Fibroblast of pulmonary artery (primary cell): ENCODE data around the gene RNF150.

Experiments
- DNase-seq: peaks from one replicate; pipeline ENCODE4 v3.0.0-alpha.2; 2010; ENCODE audit warnings: low read depth
- H3K4me3 ChIP-seq: replicated peaks from 2 replicates; pipeline ENCODE4 v1.5.1; 2011; ENCODE audit warnings: low read depth, mild to moderate bottlenecking, control low read depth, low read length, moderate library complexity
- TF ChIP-seq, protein P1 (sequence below): IDR thresholded peaks from 2 replicates; pipeline ENCODE4 v1.5.1; 2011; ENCODE audit warnings: mild to moderate bottlenecking, control low read depth, low read length, inconsistent platforms; ENCODE audit errors: missing control alignments

RNF150 gene

GRCh38 chr4:141120036-141120593 lies 13.2 kb downstream of the RNF150 start:
- TF ChIP-seq, protein P1, sequence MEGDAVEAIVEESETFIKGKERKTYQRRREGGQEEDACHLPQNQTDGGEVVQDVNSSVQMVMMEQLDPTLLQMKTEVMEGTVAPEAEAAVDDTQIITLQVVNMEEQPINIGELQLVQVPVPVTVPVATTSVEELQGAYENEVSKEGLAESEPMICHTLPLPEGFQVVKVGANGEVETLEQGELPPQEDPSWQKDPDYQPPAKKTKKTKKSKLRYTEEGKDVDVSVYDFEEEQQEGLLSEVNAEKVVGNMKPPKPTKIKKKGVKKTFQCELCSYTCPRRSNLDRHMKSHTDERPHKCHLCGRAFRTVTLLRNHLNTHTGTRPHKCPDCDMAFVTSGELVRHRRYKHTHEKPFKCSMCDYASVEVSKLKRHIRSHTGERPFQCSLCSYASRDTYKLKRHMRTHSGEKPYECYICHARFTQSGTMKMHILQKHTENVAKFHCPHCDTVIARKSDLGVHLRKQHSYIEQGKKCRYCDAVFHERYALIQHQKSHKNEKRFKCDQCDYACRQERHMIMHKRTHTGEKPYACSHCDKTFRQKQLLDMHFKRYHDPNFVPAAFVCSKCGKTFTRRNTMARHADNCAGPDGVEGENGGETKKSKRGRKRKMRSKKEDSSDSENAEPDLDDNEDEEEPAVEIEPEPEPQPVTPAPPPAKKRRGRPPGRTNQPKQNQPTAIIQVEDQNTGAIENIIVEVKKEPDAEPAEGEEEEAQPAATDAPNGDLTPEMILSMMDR, result no peak
- H3K4me3 ChIP-seq, result no peak overlapping the region
- DNase-seq, result no peak

- TF ChIP-seq, protein P1, result no peak
- H3K4me3 ChIP-seq, result no peak overlapping the region
- DNase-seq, result no peak
Observed at GRCh38 chr4:141119071-141119470, 14.2 kb downstream of the RNF150 start.

- TF ChIP-seq, protein P1, result no peak
- no peak overlapping the region for H3K4me3 ChIP-seq
- no peak for DNase-seq
Observed at GRCh38 chr4:141118381-141118780, 14.9 kb downstream of the RNF150 start.

DNA sequence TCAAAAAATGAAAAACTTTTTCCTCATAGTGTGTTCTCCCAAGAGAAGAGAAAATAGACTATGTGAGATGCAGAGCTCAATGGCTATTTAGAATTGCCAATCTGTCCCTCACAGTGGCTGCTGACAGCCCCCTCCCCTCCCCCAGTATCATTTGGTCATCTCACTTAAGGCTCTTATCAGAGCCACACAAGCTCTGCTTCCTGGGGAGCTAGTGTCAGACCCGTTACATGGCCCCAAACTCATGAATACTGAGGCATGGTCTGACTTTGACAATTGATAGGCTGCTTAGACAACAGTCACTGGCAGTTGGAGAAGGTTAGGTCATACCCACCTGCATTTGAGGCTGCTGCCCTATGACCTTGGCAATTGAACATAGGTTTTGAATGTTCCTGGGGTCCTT lies 15.3 kb downstream of the RNF150 start:
- H3K4me3 ChIP-seq, result no peak overlapping the region

GRCh38 chr4:141109983-141110382 lies 23.3 kb downstream of the RNF150 start:
- H3K4me3 ChIP-seq, result no peak overlapping the region
- no peak for DNase-seq
- TF ChIP-seq, protein P1, result no peak

More for the DNA sequence above, 15.3 kb downstream of the RNF150 start:
- DNase-seq, result no peak
- TF ChIP-seq, protein P1, result no peak

- no peak overlapping the region for H3K4me3 ChIP-seq
- DNase-seq, result no peak
- TF ChIP-seq, protein P1, result no peak
Observed at GRCh38 chr4:141107927-141108326, 25.3 kb downstream of the RNF150 start.

- TF ChIP-seq, protein P1, result no peak
- H3K4me3 ChIP-seq, result no peak overlapping the region
- peak; percentile 42 for DNase-seq
Observed at GRCh38 chr4:141102367-141102766, 30.9 kb downstream of the RNF150 start.
